Kasumi-1 (cell line): Measurements from ENCODE around the gene KCNG4.

Source experiments
- DNase-seq, 2 experiments: peaks; one replicate each; lab custom pipeline; 2025; lab: John Stamatoyannopoulos, UW

Gene KCNG4

DNA sequence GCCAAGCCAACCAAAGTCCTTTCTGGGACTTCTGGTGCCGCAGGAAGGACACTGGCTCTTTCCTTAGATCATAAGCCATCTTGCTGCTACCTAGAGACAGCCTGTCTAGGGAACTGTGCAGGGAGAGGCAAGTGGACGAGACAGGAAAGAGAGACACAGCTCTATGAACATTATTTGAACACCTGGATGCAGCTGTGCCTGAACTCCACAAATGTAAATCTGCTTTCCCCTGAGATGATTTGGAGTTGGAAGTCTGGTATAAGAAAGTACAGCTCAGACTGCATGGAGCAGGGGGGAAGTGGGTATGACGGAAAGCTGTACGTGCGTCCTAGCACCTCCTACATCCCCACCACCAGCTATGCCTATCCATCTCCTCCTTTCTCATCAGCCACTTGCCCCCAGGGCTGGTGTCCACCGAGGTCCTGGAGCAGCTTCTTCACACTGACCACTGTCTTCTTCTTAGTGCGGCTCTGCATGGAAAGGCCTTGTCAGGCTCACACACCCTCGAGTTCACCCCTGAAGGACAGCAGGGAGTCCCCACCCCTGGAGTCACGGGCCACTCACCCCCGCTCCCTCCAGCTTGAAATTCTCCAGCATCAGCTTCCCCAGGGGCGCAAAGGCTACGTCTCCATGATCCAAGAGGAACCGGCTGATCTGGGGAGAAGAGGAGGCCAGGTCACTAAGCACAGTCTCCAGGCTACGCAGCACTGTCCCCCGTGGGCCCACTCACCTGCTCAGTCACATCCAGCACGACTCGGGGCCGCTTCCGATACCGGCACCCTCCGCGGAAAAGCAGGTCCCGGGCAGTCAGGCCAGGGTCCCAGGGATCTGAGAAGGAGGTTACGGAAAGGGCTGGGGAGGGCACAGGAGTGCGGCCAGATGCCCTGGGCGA is 56.9 kb downstream of the KCNG4 start:
- DNase-seq, result no peak

DNA sequence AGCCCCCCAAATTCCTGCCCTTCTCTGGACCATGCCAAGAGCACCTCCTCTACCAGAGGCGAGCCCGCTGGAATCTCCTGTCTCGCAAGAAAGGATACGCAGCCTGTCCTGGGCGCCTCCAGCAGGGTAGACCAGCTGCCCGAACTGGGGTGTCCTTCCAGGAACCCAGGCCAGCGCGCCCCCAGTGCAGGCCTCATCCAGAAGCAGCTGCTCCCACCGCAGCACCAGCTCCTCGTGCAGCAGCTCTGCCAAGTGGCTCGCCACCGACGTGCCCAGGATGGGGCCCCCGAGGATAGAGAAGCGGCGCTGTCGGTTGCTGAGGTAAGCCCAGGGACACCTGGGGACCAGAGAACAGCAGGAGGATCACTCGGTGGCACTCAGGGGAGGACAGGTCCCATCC is 57.7 kb downstream of the KCNG4 start:
- DNase-seq, result no peak

DNA sequence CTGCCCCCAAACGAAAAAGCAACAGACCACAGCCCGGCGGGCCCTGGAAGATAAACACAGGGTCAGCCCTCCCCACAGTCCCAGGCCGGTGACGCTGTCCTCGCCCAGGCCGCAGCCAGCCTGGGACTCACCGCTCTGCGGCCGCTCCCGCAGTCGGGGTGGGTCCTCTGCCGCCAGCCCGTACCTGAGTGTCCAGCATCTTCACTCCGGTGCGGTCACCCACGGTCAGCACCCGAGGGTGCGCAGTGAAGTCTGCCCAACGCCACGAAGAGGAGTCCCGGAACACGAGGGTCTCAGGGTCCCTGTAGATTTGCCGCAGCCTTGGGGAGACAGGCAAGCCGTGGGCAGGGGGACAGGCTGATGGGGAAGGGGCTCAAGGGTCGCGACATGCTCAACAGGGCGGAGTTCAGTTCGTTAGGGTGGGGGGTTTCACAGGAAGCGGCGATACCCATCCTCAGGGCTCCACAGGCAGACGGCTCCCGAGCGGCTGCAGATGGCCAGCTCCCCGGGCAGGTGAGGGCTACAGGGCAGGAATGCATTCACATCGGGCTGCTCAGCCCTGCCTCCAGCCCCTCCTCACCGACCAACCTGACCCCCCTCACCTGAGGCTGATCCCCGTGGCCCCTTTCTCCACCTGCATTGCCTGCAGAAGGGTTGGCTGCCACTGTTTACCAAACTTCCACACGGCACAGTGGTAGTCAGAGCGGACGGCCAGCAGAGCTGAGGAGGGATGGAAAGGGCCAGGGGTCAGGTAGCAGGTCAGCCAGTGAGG is 58.5 kb downstream of the KCNG4 start:
- no peak for DNase-seq

DNA sequence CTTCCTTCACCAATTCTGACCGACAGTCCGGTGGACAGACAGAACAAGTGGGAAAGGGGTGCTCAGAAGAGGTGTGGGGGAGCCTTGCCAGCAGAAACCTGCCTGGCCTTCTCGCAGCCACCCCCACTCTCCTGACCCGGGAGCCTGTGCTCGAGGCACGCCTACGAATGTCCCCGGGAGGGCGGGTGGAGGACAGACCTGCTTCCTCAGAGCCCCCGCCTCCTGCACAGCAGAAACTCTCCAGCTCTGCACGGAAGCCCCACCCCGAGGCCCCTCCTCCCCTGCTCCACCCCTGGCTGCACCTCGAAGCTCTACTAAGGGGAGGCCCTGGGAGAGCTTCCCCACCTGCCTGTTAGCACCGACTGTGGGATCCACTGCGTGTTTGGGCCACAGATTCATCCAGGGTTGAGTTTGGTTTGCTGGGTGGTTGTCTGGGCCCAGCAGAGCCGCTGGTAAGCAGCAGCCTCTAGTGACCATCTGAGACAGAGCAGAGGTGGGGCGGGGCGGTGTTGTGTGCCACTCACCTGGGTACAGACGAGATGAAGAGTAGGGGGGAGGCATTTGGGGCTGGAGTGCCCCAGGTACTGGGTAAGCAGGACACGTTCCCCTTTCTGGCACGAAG is 59.2 kb downstream of the KCNG4 start:
- DNase-seq, result no peak

DNA sequence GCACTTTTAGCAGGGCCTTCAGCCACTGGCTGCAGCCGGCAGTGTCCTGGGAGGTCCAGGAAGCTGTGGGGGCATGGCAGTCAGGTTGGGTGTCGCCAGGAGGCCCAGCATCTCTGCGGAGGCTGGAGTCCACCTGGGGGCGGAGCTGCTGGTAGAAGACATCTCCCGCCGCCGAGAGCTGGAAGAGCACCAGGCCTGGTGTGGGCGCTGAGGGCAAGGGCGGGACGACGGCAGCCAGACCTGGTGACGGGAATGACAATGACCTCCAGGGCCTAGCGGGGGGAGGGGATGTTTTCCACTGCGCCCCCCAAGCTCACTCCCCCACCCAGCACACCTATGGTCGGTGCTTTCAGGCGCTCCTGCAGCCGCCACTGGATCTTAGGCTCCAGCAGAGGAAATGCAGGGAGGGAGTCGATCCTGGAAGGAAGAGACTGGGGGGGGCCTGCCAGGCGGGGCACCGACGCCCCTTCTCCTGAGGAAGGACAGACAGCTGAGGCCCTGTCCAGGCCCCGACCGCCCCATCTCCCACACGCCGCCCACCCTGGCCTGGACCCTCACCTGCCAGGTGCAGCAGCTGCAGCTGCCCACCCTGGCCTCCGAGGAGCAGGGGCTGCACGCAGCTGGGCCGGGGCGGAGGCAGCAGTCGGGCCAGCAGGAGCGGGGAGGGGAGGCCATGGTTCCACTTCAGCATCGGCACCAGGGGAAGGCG is 60.0 kb downstream of the KCNG4 start:
- no peak for DNase-seq

DNA sequence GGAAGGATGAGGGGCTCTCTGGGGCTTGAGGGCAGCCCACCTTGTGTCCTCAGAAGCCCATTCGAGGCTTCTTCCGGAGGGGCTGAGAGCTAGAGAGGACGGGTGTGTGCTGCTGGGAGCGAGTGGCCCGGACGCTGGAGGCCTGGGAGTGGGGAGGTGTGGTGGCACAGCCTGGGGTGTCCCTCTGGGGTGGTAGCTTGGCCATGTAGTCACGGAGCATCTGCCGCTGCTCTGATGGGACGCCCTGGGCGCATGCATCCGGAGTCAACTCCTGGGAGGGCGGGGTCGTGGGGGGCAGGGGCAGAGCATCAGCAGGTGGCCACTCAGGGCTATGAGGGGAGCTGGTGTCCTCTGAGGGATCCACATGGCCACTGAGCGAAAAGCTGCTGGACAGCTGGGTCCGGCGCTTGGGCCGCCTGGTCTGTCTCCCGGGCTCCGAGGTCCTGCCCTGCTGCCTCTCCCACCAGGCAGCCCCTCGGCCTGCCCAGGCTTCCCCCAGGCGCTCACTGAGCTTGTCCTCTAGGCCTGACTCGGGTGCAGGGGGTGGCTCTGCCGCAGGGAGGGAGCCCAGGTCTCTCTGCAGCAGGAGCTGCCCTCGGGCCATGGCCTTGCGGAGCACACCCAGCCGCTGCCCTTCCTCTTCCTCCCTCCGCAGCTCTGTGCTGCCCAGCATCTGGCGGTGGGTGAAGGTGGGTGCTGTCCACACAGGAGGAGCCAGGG is 60.8 kb downstream of the KCNG4 start:
- no peak for DNase-seq

- no peak for DNase-seq
These were observed 61.6 kb downstream of the KCNG4 start for GRCh38 chr16:84178146-84178765.

DNA sequence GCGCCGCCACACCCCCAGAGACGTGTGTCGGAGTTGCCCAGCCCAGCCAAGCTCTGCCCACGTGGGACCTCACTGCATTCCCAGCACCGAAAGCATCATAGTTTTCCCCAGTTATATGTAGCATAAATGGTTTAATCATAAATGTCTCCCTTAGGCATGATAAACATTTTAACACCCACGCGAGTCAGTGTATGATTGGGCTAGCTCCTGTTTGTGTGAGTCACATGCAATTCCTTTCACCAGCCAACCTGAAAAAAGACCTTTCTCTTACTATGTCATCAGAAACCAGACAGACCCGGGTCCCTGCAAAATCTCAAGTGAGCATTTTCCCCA is 62.1 kb downstream of the KCNG4 start:
- no peak for DNase-seq

DNA sequence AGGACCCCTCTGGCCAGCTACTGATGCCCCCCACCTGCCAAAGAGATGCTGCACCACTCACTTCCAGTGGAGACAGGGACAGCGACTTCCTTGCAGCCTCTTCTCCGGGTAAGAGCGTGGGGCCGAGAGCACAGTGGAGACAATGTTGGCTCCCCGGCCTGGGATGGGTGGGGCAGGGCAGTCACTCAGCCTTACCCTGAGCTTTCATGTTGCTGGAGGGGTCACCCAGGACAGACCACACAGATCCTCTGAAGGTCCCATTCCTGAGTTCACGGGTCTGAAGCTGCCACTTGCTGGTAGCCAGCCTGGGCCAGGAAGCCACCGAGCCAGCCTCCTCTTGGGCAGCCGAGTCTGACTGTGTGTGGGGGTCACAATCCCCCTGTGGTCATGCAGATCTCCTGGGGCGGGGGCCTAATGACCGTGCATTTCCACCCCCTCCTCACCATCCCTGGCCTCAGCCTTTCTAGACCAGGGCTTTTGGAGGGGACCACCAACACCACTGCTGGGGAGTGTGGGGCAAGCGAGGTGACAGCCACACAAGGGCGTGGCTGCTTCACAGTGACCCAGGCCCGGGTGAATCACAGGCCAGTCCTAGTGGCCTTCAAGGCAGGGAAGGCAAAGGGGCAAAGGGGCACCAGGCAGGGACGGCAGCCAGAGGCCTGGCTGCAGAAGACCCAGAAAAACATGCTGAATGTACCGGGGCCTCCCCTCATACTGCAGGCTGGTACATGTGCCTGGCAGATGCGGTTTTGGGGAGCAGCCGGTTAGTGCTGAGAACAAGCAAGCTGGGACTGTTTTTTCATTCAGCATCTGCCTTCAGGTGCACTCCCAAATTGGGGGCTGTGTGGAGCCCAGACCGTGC is 63.4 kb downstream of the KCNG4 start:
- no peak for DNase-seq

DNA sequence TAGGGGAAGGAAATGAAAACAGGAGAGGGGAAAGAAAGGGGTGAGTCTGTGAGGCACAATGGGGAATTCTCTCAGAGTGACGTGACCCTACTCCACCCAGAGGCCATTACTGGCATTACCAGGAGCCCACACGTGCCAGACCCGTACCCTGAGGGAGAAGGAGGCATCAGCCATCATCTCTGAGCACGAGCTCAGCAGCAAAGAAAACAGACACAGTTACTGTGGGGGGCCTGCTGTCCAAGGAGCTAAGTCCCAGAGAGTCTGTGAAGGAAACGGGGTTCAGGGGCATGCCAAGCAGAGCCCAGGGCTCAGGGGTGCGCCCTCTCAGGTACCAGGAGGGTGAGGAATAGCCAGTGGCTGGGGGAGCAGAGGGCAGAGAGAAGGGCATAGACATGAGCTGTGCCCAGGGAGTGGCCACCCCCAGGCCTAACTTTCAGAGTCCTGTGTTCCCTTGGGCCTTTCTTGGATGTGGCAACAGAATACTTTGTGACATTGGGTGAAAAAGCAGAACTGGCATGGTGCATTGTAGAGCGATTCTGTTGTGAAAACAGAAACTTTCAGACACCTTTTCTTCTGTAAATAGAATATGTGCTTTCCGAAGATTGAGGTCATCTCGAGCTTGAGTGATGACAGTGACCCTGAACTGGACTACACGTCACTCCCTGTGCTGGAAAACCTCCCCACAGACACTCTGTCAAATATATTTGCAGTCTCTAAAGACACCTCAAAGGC is 64.3 kb downstream of the KCNG4 start:
- DNase-seq, result peak; percentile 43 to 63

DNA sequence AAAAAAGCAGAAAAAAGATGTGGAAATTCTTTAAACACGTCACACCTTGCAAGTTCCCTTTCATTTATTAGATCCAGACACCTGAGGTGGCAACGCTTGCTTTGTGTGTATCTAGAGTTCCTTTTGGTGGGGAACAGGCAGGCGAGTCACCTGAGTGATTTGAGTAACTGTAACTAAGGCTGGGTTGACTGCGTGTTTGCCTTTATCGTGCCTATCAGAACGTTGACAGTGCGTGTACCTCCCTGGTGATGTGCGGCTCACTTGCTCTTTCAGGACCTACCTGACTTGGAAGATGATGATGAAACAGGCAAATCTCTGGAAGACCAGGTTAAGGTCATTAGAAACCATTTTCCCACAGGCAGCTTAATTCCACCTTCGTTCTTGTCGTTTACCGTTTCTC is 65.4 kb downstream of the KCNG4 start:
- no peak for DNase-seq

- no peak for DNase-seq
These were observed 70.0 kb downstream of the KCNG4 start for GRCh38 chr16:84169765-84170310.
